HG03103 (cell line): ENCODE data around the gene WDR41.
"Not testable (repeated sequence)": the region's sequence is repeated elsewhere in the genome, so short reads cannot be mapped to it uniquely, and the experiment has no call there.

Source experiments
- ATAC-seq: cut with Tn5 transposase; IDR thresholded peaks from one replicate; pipeline ENCODE4 v1.9.1; 2021; ENCODE audit warnings: low read depth; ENCODE audit not compliant: unreplicated experiment

WDR41 gene, protein sequence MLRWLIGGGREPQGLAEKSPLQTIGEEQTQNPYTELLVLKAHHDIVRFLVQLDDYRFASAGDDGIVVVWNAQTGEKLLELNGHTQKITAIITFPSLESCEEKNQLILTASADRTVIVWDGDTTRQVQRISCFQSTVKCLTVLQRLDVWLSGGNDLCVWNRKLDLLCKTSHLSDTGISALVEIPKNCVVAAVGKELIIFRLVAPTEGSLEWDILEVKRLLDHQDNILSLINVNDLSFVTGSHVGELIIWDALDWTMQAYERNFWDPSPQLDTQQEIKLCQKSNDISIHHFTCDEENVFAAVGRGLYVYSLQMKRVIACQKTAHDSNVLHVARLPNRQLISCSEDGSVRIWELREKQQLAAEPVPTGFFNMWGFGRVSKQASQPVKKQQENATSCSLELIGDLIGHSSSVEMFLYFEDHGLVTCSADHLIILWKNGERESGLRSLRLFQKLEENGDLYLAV

GRCh38 chr5:77491783-77492652, at the start of gene WDR41:
Gene WDR41, minus strand, starts transcription at chr5:77492316. Its CDS starts 96 bp downstream, at chr5:77492220.
- peak; percentile 75 for ATAC-seq

DNA sequence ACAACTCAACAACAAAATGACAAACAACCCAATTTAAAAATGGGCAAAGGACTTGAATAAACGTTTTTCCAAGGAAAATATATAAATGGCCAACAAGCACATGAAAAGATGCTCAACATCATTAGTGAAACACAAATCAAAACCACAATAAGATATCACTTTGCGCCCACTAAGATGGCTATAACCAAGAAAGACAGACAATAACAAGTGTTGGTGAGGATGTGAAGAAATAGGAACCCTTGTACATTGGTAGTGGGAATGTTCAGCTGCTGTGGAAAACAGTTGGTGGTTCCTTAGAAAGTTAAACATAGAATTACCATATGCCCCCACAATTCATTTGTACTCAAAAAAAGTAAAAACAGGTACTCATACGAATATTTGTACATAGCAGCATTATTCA, 39.2 kb upstream of the WDR41 start:
- ATAC-seq: no peak

GRCh38 chr5:77518304-77518703, 26.2 kb upstream of the WDR41 start:
- ATAC-seq: no peak

DNA sequence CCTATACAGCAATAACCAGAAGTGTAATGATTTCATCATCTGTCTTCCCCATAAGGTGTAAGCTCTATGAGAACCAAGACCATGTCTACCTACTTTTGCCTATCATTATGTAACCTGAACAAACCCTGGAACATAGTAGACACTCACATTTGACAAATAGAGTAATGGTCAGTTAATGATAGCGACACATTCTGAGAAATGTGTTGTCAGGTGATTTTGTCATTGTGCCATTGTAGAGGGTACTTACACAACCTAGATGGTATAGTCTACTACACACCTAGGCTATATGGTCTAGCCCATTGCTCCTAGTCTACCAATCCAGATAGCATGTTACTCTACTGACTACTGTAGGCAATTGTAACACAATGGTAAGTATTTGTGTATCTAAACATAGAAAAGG, 22.3 kb upstream of the WDR41 start:
- no peak for ATAC-seq

GRCh38 chr5:77513321-77513720, 21.2 kb upstream of the WDR41 start:
- no peak for ATAC-seq

GRCh38 chr5:77501132-77501531, 9.0 kb upstream of the WDR41 start:
- not testable (repeated sequence) for ATAC-seq

- ATAC-seq: no peak
Observed at GRCh38 chr5:77499973-77500372, 7.9 kb upstream of the WDR41 start.

GRCh38 chr5:77499441-77499840, 7.3 kb upstream of the WDR41 start:
- no peak for ATAC-seq

DNA sequence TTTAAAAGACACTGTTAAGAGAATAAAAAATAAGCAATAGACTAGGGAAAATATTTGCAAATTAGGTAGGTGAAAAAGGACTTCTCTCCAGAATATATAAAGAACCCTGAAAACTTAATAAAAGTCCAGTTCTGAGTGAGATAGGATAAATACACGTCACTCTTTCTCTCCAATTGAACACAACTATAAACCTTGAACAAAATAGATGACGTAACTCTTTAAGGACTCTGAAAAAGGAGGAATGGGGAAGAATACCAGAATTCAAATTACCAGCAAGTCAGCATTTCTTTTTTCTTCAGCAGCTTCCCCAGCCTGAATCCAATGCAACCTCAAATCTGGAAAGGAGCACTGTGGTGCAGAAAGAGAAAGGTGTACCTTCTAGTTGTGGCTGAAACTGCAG, 6.8 kb upstream of the WDR41 start:
- no peak for ATAC-seq

DNA sequence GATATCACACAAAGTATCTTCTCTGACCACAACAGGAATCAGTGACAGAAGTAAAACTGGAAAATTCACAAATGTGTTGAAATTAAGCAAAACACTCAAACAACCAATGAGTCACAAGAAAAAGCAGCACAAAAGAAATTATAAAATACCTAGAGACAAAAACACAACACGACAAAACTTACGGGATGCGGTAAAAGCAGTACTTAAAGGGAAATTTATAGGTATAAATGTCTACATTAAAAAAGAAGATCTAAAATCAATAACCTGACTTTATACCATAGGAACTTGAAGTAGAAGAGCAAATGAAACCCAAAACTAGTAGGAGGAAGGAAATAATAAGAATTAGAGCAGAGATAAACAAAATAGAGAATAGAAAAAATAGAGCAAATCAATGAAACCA, 2.8 kb upstream of the WDR41 start:
- ATAC-seq: no peak

DNA sequence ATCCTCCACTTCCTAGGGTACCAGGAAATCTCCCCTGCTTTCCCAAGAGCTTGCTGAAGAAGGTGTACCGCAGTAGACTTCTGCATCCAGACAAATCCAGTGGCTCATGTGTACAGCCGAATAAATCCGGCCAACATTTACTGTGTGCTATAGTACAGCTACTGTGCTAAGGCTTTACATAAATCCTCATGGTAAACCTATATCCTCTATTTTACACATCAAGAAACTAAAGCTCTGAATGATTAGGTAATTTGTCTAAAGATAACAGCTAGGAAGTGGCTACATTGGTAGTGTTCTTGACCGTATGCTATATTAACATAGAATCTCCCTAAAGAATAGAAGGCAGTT, 511 bp upstream of the WDR41 start:
- peak; percentile 3 for ATAC-seq

DNA sequence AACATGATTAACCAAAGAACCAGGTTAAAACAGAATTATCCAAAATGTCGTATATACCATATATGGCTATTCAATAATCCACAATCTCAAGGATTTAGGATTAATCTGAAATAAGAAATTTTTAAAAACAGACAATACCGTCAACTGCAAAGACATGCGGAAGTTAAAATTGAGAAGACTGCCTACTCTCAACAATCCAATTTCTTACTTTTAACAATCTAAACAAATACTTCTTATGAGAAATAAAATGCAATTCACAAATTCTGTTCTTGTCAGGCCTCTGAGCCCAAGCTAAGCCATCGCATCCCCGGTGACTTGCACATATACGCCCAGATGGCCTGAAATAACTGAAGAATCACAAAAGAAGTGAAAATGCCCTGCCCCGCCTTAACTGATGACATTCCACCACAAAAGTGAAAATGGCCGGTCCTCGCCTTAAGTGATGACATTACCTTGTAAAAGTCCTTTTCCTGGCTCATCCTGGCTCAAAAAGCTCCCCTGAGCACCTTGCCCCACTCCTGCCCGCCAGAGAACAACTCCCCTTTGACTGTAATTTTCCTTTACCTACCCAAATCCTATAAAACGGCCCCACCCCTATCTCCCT, 1.3 kb downstream of the WDR41 start:
- not testable (repeated sequence) for ATAC-seq

DNA sequence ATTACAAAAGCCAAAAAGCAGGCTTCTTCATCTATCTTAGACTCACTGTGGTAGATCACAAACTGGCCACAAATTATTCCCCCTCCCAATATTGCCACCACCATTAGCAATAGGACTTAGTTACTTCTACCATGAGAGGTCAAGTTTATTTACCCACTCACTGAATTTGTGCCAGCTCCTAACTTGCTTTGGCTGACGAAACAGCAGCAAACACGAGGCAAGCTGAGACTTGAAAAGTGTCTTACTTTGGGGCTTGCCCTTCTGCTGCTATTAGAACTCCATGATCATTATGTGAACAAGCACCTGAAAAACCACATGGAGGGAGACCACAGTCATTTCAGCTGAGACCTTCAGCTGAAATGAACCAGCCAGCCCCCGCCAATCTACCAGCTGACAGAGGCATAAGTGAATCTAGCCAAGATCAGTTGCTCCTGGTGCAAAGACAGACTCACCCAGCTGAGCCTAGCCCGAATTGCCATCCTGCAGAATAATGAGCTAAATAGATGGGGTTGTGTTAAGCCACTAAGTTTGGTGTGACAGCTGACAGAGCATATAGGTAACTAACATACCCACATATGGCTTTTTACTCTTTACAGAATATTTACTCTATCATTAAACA, 5.7 kb downstream of the WDR41 start:
- ATAC-seq: no peak

- ATAC-seq: no peak
Observed at GRCh38 chr5:77483682-77484081, 8.4 kb downstream of the WDR41 start.

GRCh38 chr5:77475041-77475440, 17.1 kb downstream of the WDR41 start:
- not testable (repeated sequence) for ATAC-seq

- not testable (repeated sequence) for ATAC-seq
Observed at GRCh38 chr5:77468875-77469274, 23.2 kb downstream of the WDR41 start.

- ATAC-seq: no peak
Observed at GRCh38 chr5:77463905-77464304, 28.2 kb downstream of the WDR41 start.

DNA sequence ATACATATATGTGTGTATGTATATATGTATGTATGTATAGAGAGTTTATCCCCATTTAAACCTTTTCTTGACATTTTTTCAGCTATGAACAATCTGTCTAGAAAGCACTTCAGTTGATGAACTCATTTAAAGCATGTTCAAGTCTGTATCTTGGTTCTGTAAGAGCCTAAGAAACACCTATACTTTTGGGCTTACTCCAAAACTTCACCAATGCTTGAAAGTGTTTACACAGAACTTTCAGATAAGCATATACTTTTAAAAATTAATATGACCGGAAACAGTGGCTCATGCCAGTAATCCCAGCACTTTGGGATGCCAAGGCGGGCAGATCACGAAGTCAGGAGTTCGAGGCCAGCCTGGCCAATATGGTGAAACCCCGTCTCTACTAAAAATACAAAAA, 30.8 kb downstream of the WDR41 start:
- ATAC-seq: no peak

DNA sequence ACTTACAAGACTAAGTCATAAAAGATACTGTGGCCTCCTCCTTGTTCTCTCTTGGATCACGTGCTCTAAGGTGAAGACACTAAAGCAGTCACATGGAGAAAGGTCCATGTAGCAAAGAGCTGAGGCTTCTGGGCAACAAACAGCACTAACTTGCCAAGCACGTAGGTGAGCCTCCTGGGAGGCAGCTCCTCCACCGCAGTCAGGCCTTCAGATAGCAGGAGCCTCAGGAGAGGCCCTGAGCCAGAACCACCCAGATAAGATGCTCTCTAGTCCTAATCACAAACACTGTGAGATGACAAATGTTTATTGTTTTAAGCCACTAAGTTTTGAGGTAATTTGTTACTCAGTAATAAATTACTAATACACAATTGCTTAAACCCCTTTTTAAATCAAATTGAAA, 38.0 kb downstream of the WDR41 start:
- no peak for ATAC-seq

GRCh38 chr5:77452351-77452750, 39.8 kb downstream of the WDR41 start:
- no peak for ATAC-seq

GRCh38 chr5:77449981-77450380, 42.1 kb downstream of the WDR41 start:
- ATAC-seq: no peak
